Stimulated activated naive CD8-positive, alpha-beta T cell treated with anti-CD3 and anti-CD28 coated beads, Interleukin-15, amount 100 ng/mL, for 72 hours (primary cell): Measurements from ENCODE around the gene MUC15.

Experiments
- ATAC-seq: fragments of 150-1000 bp; cut with Tn5 transposase; 2 replicates; pipeline ENCODE4 v1.10.0; 2021; ENCODE audit warnings: mild to moderate bottlenecking, moderate library complexity
- DNase-seq, 2 donors: peaks; one replicate each; pipeline ENCODE4 v3.0.0; 2021 to 2022
- H3K27ac Mint-ChIP-seq, 2 donors: one replicate each; pipeline ENCODE4 v1.8.0; 2022; ENCODE audit warnings: mild to moderate bottlenecking in 2 of 2, mixed read lengths in 2 of 2, moderate library complexity in 2 of 2
- H3K27me3 Mint-ChIP-seq: one replicate; pipeline ENCODE4 v1.8.0; 2022; ENCODE audit warnings: mixed read lengths
- H3K4me1 Mint-ChIP-seq: one replicate; pipeline ENCODE4 v1.8.0; 2022; ENCODE audit warnings: mild to moderate bottlenecking, mixed read lengths
- H3K4me3 Mint-ChIP-seq, 2 donors: one replicate each; pipeline ENCODE4 v1.8.0; 2022; ENCODE audit warnings: mild to moderate bottlenecking in 2 of 2, mixed read lengths in 2 of 2, moderate library complexity in 1 of 2
- H3K9me3 Mint-ChIP-seq, 2 donors: one replicate each; pipeline ENCODE4 v1.8.0; 2022; ENCODE audit warnings: mixed read lengths in 2 of 2

Gene MUC15

DNA sequence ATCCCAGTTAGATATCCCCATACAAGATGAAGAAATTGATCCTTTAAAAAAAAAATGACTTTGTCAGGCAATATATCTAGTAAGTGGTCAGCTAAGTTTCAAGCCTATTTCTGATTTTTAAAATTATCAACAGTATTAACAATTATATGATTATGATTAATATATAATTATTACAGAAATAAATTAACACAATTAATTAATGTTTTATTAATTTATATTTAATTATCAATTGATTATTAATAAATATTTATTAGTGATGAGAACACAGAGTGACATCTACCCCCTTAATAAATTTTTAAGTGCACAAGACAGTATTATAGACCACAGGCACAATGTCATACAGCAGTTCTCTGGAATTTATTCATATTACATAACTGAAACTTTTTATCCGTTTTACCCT is 22.0 kb downstream of the MUC15 start:
- peaks cover 0 to 8% of the 10 kb centered on the region in 2 donors for H3K9me3 Mint-ChIP-seq
- H3K27me3 Mint-ChIP-seq = no peaks in the 10 kb centered on the region
- no peak for DNase-seq
- H3K4me1 Mint-ChIP-seq = no peaks in the 10 kb centered on the region
- H3K27ac Mint-ChIP-seq = no peak overlapping the region
- no peak overlapping the region for H3K4me3 Mint-ChIP-seq
- no peak for ATAC-seq

DNA sequence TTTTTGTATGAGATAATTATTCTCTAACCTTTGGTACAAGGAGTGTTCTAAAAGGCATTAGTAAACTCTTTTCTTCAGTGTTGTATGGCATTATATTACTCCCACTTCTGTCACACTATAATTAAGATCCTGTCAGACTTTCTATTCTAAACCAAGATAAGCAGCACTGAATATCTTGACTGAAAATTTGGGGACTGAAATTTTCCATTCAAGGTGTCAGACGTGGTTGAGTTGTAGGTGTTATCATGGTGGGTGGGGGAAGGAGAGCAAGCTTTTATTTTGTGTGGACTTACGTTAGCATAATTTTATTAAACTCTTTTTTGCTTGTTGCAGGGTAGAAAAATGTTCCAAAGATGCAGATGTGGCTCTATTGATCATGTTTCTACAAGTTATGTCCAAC is 22.9 kb downstream of the MUC15 start:
- Mint-ChIP-seq H3K9me3 (peaks cover 0 to 8% of the 10 kb centered on the region in 2 donors), H3K4me1 (no peaks in the 10 kb centered on the region), H3K4me3 (no peak overlapping the region), H3K27me3 (no peaks in the 10 kb centered on the region), H3K27ac (no peak overlapping the region)
- ATAC-seq = no peak
- no peak for DNase-seq

DNA sequence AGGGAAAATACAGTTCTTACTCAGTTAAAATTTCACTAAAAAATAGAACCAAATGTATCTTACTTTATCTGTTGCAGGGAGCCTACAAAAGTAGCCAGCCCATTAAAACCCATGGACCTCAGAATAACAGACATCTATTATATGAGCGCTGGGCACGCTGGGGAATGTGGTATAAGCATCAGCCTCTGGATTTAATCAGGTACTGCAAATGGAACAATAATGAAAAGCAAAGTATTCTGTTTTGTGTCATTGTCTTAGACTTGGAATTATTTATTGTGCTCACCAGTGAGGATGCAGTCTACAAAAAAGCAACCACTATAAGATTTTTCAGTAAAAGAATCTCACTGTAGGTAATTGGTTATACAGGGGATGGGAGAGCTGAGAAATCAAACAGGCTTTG is 30.2 kb downstream of the MUC15 start:
- no peak for ATAC-seq
- Mint-ChIP-seq H3K9me3 (peaks cover 0 to 16% of the 10 kb centered on the region in 2 donors), H3K4me3 (no peak overlapping the region), H3K27ac (no peak overlapping the region), H3K27me3 (no peaks in the 10 kb centered on the region), H3K4me1 (no peaks in the 10 kb centered on the region)
- DNase-seq = no peak

DNA sequence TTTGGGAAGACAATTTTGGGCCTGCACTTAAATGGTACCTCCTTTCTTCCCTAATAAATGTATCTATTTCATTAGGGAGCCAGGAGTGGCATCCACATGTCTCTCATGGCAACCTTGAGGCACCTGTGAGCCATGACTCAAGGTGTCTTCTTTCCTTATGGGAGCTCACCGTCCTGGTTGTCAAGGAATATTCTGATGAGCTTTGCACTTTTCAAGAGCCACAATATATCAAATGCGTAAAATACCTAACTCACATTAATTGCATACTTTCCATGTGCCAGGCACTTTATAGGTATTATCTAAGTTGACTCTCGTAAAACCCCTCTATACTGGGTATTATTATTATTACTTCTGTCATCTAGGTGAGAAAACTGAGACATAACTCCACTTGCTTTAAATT is 32.5 kb downstream of the MUC15 start:
- H3K9me3 Mint-ChIP-seq = peaks cover 0 to 16% of the 10 kb centered on the region in 2 donors
- H3K27me3 Mint-ChIP-seq = no peaks in the 10 kb centered on the region
- no peak overlapping the region for H3K27ac Mint-ChIP-seq
- no peak for DNase-seq
- H3K4me3 Mint-ChIP-seq = no peak overlapping the region
- H3K4me1 Mint-ChIP-seq = no peaks in the 10 kb centered on the region
- ATAC-seq = no peak

GRCh38 chr11:26537341-26537740 is 34.7 kb downstream of the MUC15 start:
- peaks cover 11 to 19% of the 10 kb centered on the region in 2 donors for H3K9me3 Mint-ChIP-seq
- ATAC-seq (no peak), DNase-seq (no peak)
- H3K4me1 Mint-ChIP-seq = no peaks in the 10 kb centered on the region
- H3K4me3 Mint-ChIP-seq = no peak overlapping the region
- H3K27me3 Mint-ChIP-seq = no peaks in the 10 kb centered on the region
- no peak overlapping the region for H3K27ac Mint-ChIP-seq

DNA sequence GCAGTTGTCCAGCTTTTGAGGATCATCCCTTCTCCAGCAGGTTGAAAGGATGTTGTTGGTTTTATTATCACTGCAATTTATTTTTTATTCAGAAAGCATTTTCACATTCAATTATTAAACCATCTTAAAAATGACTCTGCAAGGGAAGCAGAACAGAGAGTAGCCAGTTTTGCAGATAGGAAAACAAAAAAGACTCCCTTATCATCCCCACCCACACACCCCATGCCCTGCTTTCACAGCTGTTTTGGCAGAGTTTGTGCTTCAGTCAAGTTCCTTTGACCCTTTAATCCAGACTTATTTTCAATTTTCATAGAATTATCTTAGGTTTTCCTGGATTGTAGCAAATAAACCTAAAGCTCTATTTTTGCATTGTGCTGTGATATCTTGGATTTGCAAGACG is 44.4 kb downstream of the MUC15 start:
- ATAC-seq (no peak), DNase-seq (no peak)
- no peaks in the 10 kb centered on the region for H3K27me3 Mint-ChIP-seq
- H3K4me1 Mint-ChIP-seq = no peaks in the 10 kb centered on the region
- H3K27ac Mint-ChIP-seq = no peak overlapping the region
- H3K4me3 Mint-ChIP-seq = no peak overlapping the region
- peaks cover 3 to 5% of the 10 kb centered on the region in 2 donors for H3K9me3 Mint-ChIP-seq

DNA sequence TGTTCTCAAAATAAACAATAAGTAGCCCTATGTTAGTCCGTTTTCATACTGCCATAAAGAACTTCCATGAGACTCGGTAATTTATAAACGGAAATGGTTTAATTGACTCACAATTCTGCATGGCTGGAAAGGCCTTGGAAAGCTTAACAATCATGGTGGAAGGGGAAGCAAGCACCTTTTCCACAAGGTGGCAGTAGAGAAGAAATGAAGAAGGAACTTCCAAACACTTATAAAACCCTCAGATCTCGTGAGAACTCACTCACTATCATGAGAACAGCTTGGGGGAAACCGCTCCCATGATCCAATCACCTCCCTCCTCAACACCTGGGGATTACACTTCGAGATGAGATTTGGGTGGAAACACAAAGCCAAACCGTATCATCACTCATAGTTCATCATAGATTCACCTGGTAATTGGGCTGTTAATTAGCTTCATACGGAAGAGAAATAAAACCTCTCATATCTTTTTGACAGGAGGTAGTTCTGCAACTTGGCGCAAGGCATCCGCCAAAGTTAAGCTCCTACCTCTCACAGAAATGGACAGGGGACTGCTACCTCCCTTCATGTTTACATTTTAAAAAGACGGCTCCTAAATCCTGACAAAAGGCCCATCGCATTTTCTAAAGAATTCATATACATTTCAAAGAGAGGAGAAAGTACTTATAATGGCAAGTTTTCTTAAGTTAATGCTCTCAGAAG is 49.0 kb downstream of the MUC15 start:
- Mint-ChIP-seq H3K4me1 (no peaks in the 10 kb centered on the region), H3K27me3 (no peaks in the 10 kb centered on the region), H3K27ac (no peak overlapping the region), H3K9me3 (peaks cover 0 to 4% of the 10 kb centered on the region in 2 donors), H3K4me3 (no peak overlapping the region)
- ATAC-seq (no peak), DNase-seq (no peak)

DNA sequence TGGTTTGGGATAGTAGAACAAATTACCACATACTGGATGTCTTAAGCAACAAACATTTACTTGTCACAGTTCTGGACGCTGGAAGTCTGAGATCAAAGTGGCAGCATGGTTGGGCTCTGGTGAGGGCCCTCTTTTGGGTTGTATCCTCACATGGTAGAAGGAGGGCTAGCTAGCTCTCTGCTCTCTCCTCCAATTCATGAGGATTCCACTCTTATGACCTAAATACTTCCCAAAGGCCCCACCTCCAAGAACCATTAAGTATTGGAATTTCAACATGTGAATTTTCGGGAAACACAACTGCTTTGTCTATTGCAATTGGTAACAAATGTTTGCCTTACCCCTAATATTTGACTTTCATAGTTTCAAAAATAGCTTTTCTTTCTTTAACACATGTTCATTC is 52.6 kb downstream of the MUC15 start:
- Mint-ChIP-seq H3K4me1 (no peaks in the 10 kb centered on the region), H3K9me3 (peaks cover 0 to 4% of the 10 kb centered on the region in 2 donors), H3K27me3 (no peaks in the 10 kb centered on the region), H3K4me3 (no peak overlapping the region), H3K27ac (no peak overlapping the region)
- DNase-seq (no peak), ATAC-seq (no peak)

DNA sequence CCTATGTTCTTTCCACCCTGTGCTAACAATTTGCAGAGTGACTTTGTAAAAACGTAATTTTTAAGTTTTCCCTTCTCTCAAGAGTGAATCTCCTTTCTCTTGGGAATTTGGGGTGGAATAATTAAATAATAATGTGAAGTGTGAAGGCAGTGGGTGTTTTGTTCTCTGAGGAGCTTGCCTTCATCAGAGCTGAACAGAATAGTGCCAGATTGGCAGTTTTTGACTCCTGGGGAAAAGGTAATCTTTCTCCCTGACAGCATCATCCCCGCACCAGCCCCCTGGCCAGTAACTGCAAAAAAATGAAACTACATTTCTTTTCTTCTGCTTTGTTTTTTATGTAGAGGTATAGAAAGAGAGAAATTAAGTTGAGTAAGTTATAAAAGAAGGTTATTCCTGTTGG is 59.9 kb downstream of the MUC15 start:
- ATAC-seq (no peak), DNase-seq (no peak)
- H3K9me3 Mint-ChIP-seq = peaks cover 9 to 10% of the 10 kb centered on the region in 2 donors

GRCh38 chr11:26510756-26511155 is 61.3 kb downstream of the MUC15 start:
- Mint-ChIP-seq H3K4me1 (no peaks in the 10 kb centered on the region), H3K9me3 (peaks cover 9 to 10% of the 10 kb centered on the region in 2 donors), H3K27ac (no peak overlapping the region), H3K4me3 (no peak overlapping the region), H3K27me3 (no peaks in the 10 kb centered on the region)
- no peak for ATAC-seq
- DNase-seq = no peak

More for the DNA sequence above, 59.9 kb downstream of the MUC15 start:
- Mint-ChIP-seq H3K27ac (no peak overlapping the region), H3K4me1 (no peaks in the 10 kb centered on the region), H3K27me3 (no peaks in the 10 kb centered on the region), H3K4me3 (no peak overlapping the region)

- peaks cover 12 to 15% of the 10 kb centered on the region in 2 donors for H3K9me3 Mint-ChIP-seq
- H3K4me1 Mint-ChIP-seq = no peaks in the 10 kb centered on the region
- no peak for ATAC-seq
- H3K4me3 Mint-ChIP-seq = no peak overlapping the region
- H3K27ac Mint-ChIP-seq = no peak overlapping the region
- no peaks in the 10 kb centered on the region for H3K27me3 Mint-ChIP-seq
- DNase-seq = no peak
These were observed 61.9 kb downstream of the MUC15 start for GRCh38 chr11:26510164-26510563.
